Body of pancreas (tissue), 4 donors: Measurements from ENCODE around the gene TENM3.

Experiments
- POLR2A ChIP-seq, 3 donors: fragments of 450-650 bp; IDR thresholded peaks; one replicate each; pipeline ENCODE4 v1.6.1; 2016; ENCODE audit warnings: antibody characterized with exemption in 3 of 3, mild to moderate bottlenecking in 2 of 3
- TF ChIP-seq, protein P1 (sequence below), 7 experiments: fragments of 450-650 bp in 4 of 7; fragments of 200-600 bp in 3 of 7; sonication (generic) in 3 of 7; IDR thresholded peaks; one replicate each; pipeline ENCODE4 v1.5.1; 2016 to 2019; ENCODE audit warnings: antibody characterized with exemption in 7 of 7

DNA sequence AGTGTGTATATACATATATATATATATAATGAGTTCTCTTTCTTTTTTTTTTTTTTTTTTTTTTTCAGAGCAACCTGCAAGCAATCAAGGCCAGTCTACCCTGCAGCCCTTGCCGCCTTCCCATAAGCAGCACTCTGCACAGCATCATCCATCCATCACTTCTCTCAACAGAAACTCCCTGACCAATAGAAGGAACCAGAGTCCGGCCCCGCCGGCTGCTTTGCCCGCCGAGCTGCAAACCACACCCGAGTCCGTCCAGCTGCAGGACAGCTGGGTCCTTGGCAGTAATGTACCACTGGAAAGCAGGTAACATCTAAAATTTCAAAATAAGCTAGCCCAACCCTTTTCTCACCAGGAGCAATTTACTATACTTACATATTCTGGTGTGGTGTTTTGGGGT lies 357.7 kb downstream of the TENM3 start:
- TF ChIP-seq, protein P1, sequence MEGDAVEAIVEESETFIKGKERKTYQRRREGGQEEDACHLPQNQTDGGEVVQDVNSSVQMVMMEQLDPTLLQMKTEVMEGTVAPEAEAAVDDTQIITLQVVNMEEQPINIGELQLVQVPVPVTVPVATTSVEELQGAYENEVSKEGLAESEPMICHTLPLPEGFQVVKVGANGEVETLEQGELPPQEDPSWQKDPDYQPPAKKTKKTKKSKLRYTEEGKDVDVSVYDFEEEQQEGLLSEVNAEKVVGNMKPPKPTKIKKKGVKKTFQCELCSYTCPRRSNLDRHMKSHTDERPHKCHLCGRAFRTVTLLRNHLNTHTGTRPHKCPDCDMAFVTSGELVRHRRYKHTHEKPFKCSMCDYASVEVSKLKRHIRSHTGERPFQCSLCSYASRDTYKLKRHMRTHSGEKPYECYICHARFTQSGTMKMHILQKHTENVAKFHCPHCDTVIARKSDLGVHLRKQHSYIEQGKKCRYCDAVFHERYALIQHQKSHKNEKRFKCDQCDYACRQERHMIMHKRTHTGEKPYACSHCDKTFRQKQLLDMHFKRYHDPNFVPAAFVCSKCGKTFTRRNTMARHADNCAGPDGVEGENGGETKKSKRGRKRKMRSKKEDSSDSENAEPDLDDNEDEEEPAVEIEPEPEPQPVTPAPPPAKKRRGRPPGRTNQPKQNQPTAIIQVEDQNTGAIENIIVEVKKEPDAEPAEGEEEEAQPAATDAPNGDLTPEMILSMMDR (IDR thresholded peaks at IDR 0.05): no peak
- TF ChIP-seq POLR2A (IDR thresholded peaks at IDR 0.05): no peak
